HG02678 (cell line): Measurements from ENCODE around the gene LZIC.
A peak's percentile ranks its signal among the peaks of the same experiment; 100 is the strongest.

ENCODE experiments used
- ATAC-seq: cut with Tn5 transposase; IDR thresholded peaks from one replicate; pipeline ENCODE4 v1.9.1; 2021; ENCODE audit warnings: mild to moderate bottlenecking, moderate library complexity; ENCODE audit not compliant: unreplicated experiment

Gene LZIC

GRCh38 chr1:9910423-9911178 is 32.6 kb downstream of the LZIC start:
- peak; percentile 91 for ATAC-seq

GRCh38 chr1:9910076-9910422 is 33.1 kb downstream of the LZIC start, which contains the start of gene CTNNBIP1:
Gene CTNNBIP1, minus strand, starts transcription at chr1:9910269. Its CDS starts 38,205 bp downstream, at chr1:9872064.
- ATAC-seq: peak; percentile 77

- peak; percentile 3 for ATAC-seq
These were observed 33.8 kb downstream of the LZIC start for GRCh38 chr1:9909234-9910046.

- ATAC-seq: no peak
These were observed 34.3 kb downstream of the LZIC start for GRCh38 chr1:9908871-9909233.

- no peak for ATAC-seq
These were observed 35.8 kb downstream of the LZIC start for GRCh38 chr1:9907441-9907840.

- no peak for ATAC-seq
These were observed 36.7 kb downstream of the LZIC start for GRCh38 chr1:9906466-9906865.

GRCh38 chr1:9905010-9905409 is 38.2 kb downstream of the LZIC start:
- ATAC-seq: no peak

- ATAC-seq: no peak
These were observed 38.6 kb downstream of the LZIC start for GRCh38 chr1:9904596-9904995.

- ATAC-seq: no peak
These were observed 39.2 kb downstream of the LZIC start for GRCh38 chr1:9903801-9904527.

GRCh38 chr1:9902060-9902452 is 41.1 kb downstream of the LZIC start:
- no peak for ATAC-seq

GRCh38 chr1:9901148-9902059 is 41.8 kb downstream of the LZIC start:
- ATAC-seq: no peak

- ATAC-seq: no peak
These were observed 42.8 kb downstream of the LZIC start for GRCh38 chr1:9900142-9901043.

- ATAC-seq: no peak
These were observed 49.1 kb downstream of the LZIC start for GRCh38 chr1:9894115-9894514.

GRCh38 chr1:9892563-9893528 is 50.3 kb downstream of the LZIC start:
- ATAC-seq: no peak

GRCh38 chr1:9891207-9891606 is 52.0 kb downstream of the LZIC start:
- ATAC-seq: no peak

- no peak for ATAC-seq
These were observed 52.9 kb downstream of the LZIC start for GRCh38 chr1:9890224-9890731.

GRCh38 chr1:9889411-9889810 is 53.8 kb downstream of the LZIC start:
- ATAC-seq: no peak

- no peak for ATAC-seq
These were observed 54.3 kb downstream of the LZIC start for GRCh38 chr1:9888886-9889285.
